HCT116 (cell line): Measurements from ENCODE around the gene COL12A1. TPM values are rescaled to one million over a fixed set of nuclear protein-coding genes. Genes with fewer than 3 reads are reported as not detected.

Experiments
- ATAC-seq: fragments of 200-7000 bp; cut with Tn5 transposase; 2 replicates; pipeline ENCODE4 v1.9.1; 2020; ENCODE audit warnings: mild to moderate bottlenecking, moderate library complexity
- BruUV-seq: library from RNA; stranded (reverse); fragments of 400-500 nt; replicated peaks from 2 replicates; lab custom pipeline; 2021; lab: Mats Ljungman, UMichigan
- CTCF ChIA-PET: fragments of 300-600 bp; sonication (Branson Sonifier 250); formaldehyde crosslinking; loops from one replicate; lab custom pipeline; 2021; ENCODE audit warnings: antibody characterized with exemption; lab: Charles Lee
- POLR2A ChIA-PET: fragments of 300-600, 350-600 bp; sonication (Branson Sonifier 250); formaldehyde crosslinking; loops from one replicate; lab custom pipeline; 2021; ENCODE audit warnings: antibody characterized with exemption; lab: Charles Lee
- RAD21 ChIA-PET, 2 experiments: fragments of 300-600 bp; sonication (Branson Sonifier 250); formaldehyde crosslinking; loops; one replicate each; lab custom pipeline; 2023; ENCODE audit warnings: low total read pairs in 2 of 2; ENCODE audit not compliant: uncharacterized antibody in 2 of 2, unreplicated experiment in 2 of 2, low non-redundant PET in 1 of 2; lab: Charles Lee
- DNase-seq: peaks from one replicate; pipeline ENCODE4 v3.0.0-alpha.2; 2010; ENCODE audit warnings: low read depth, low spot score
- H2AFZ ChIP-seq: fragments of 200-600 bp; shearing (Covaris generic), sonication (generic); 2 replicates; pipeline ENCODE4 v1.6.1; 2017; ENCODE audit warnings: low read depth, mixed run types, mixed read lengths, antibody characterized with exemption, low read length; ENCODE audit not compliant: poor library complexity, severe bottlenecking
- H3K27ac ChIP-seq: 2 replicates; pipeline ENCODE4 v1.5.1; 2012; ENCODE audit warnings: low read depth, low read length
- H3K27me3 ChIP-seq: fragments of 200-600 bp; sonication (generic); 2 replicates; pipeline ENCODE4 v1.6.1; 2016; ENCODE audit warnings: mixed run types, low read length, mixed read lengths; ENCODE audit not compliant: insufficient read depth
- H3K36me3 ChIP-seq, 2 experiments: fragments of 200-500 bp in 1 of 2; fragments of 200-600 bp in 1 of 2; sonication (Bioruptor generic) in 1 of 2; sonication (generic) in 1 of 2; 2 replicates each; pipeline versions ENCODE4 v1.5.1 to v1.6.1; 2014 to 2016; ENCODE audit warnings: low read length in 2 of 2, inconsistent platforms in 1 of 2, mixed read lengths in 1 of 2, mixed run types in 1 of 2; ENCODE audit not compliant: insufficient read depth in 2 of 2, control insufficient read depth in 1 of 2
- H3K4me1 ChIP-seq, 2 experiments: fragments of 200-600 bp in 1 of 2; sonication (generic) in 1 of 2; 2 replicates each; pipeline versions ENCODE4 v1.5.1 to v1.6.1; 2012 to 2017; ENCODE audit warnings: low read length in 2 of 2, inconsistent platforms in 1 of 2, mild to moderate bottlenecking in 1 of 2, mixed read lengths in 1 of 2, mixed run types in 1 of 2, moderate library complexity in 1 of 2; ENCODE audit not compliant: insufficient read depth in 2 of 2, control insufficient read depth in 1 of 2
- H3K4me2 ChIP-seq: fragments of 200-600 bp; sonication (generic); 2 replicates; pipeline ENCODE4 v1.6.1; 2017; ENCODE audit warnings: mixed run types, low read length, mixed read lengths
- H3K4me3 ChIP-seq, 2 experiments: fragments of 200-600 bp in 1 of 2; sonication (generic) in 1 of 2; replicated peaks in 1 of 2; 2 replicates each; pipeline ENCODE4 v1.5.1; 2011 to 2016; ENCODE audit warnings: low read length in 2 of 2, control low read depth in 1 of 2, low read depth in 1 of 2, mild to moderate bottlenecking in 1 of 2, mixed read lengths in 1 of 2, mixed run types in 1 of 2
- H3K79me2 ChIP-seq: fragments of 200-600 bp; sonication (generic); 2 replicates; pipeline ENCODE4 v1.6.1; 2017; ENCODE audit warnings: mild to moderate bottlenecking, mixed run types, low read length, moderate library complexity, mixed read lengths; ENCODE audit not compliant: insufficient read depth
- H3K9ac ChIP-seq: fragments of 200-600 bp; sonication (generic); 2 replicates; pipeline ENCODE4 v1.6.1; 2016; ENCODE audit warnings: low read length, mixed read lengths
- H3K9me2 ChIP-seq: fragments of 200-600 bp; sonication (generic), shearing (Covaris generic); 2 replicates; pipeline ENCODE4 v1.6.1; 2017; ENCODE audit warnings: mixed run types, mild to moderate bottlenecking, moderate library complexity; ENCODE audit not compliant: insufficient read depth
- H3K9me3 ChIP-seq, 2 experiments: fragments of 200-500 bp in 1 of 2; fragments of 200-600 bp in 1 of 2; sonication (Bioruptor generic) in 1 of 2; sonication (generic) in 1 of 2; 2 replicates each; pipeline ENCODE4 v1.6.1; 2014 to 2017; ENCODE audit warnings: low read length in 2 of 2, mixed read lengths in 2 of 2, inconsistent platforms in 1 of 2, low read depth in 1 of 2, mild to moderate bottlenecking in 1 of 2, mixed run types in 1 of 2, moderate library complexity in 1 of 2; ENCODE audit not compliant: control insufficient read depth in 1 of 2, insufficient read depth in 1 of 2
- H4K20me1 ChIP-seq: fragments of 200-600 bp; sonication (generic), shearing (Covaris generic); 2 replicates; pipeline ENCODE4 v1.6.1; 2017; ENCODE audit warnings: mixed run types, mild to moderate bottlenecking, moderate library complexity; ENCODE audit not compliant: insufficient read depth
- CBX3 ChIP-seq: IDR thresholded peaks from 2 replicates; pipeline ENCODE4 v1.6.1; 2012; ENCODE audit warnings: low read depth
- CEBPB ChIP-seq: IDR thresholded peaks from 2 replicates; pipeline ENCODE4 v1.6.1; 2012; ENCODE audit warnings: low read depth
- EGR1 ChIP-seq: IDR thresholded peaks from 2 replicates; pipeline ENCODE4 v1.6.1; 2012; ENCODE audit warnings: low read depth
- EZH2phosphoT487 ChIP-seq: fragments of 200-600 bp; IDR thresholded peaks from 2 replicates; pipeline ENCODE4 v1.6.1; 2018; ENCODE audit warnings: antibody characterized with exemption, borderline replicate concordance
- FOSL1 ChIP-seq: IDR thresholded peaks from 2 replicates; pipeline ENCODE4 v1.6.1; 2012; ENCODE audit warnings: low read depth
- POLR2A ChIP-seq: IDR thresholded peaks from 2 replicates; pipeline ENCODE4 v1.7.0; 2011; ENCODE audit warnings: borderline replicate concordance; ENCODE audit not compliant: insufficient read depth, insufficient read length; ENCODE audit errors: extremely low read depth
- REST ChIP-seq: IDR thresholded peaks from 2 replicates; pipeline ENCODE4 v1.6.1; 2012; ENCODE audit warnings: low read depth
- SIN3A ChIP-seq: IDR thresholded peaks from 2 replicates; pipeline ENCODE4 v1.6.1; 2012; ENCODE audit warnings: low read depth
- SP1 ChIP-seq: IDR thresholded peaks from 2 replicates; pipeline ENCODE4 v1.6.1; 2012; ENCODE audit warnings: low read depth
- YY1 ChIP-seq: IDR thresholded peaks from 2 replicates; pipeline ENCODE4 v1.6.1; 2011; ENCODE audit warnings: low read length, low read depth, moderate library complexity, mild to moderate bottlenecking; ENCODE audit not compliant: insufficient replicate concordance; ENCODE audit errors: extremely low read depth
- ZBTB33 ChIP-seq: IDR thresholded peaks from 2 replicates; pipeline ENCODE4 v1.6.1; 2011; ENCODE audit warnings: mild to moderate bottlenecking, low read length, moderate library complexity; ENCODE audit not compliant: insufficient replicate concordance; ENCODE audit errors: extremely low read depth
- intact Hi-C: fragments of 100-400 bp; cut with micrococcal nuclease; formaldehyde crosslinking; loops from 2 replicates; pipeline ENCODE4 v1.10.0; 2022
- total RNA-seq: library from RNA; stranded (reverse); gene quantifications from one replicate; pipeline ENCODE4 v1.2.1, GENCODE V29; 2021; ENCODE audit not compliant: unreplicated experiment
- TF ChIP-seq, protein P1 (sequence below), 3 experiments: fragments of 200-600 bp in 1 of 3; sonication (generic) in 1 of 3; IDR thresholded peaks in 2 of 3; conservative IDR thresholded peaks in 1 of 3; 2 replicates each; pipeline ENCODE4 v1.5.1; 2012 to 2017; ENCODE audit warnings: low read depth in 2 of 3, low read length in 2 of 3, antibody characterized with exemption in 1 of 3, borderline replicate concordance in 1 of 3, control low read depth in 1 of 3, mild to moderate bottlenecking in 1 of 3, mixed read lengths in 1 of 3, mixed run types in 1 of 3, moderate library complexity in 1 of 3; ENCODE audit not compliant: insufficient read depth in 1 of 3
- TF ChIP-seq, protein P2 (sequence below): IDR thresholded peaks from 2 replicates; pipeline ENCODE4 v1.6.1; 2012

The COL12A1 gene
- total RNA-seq, 1 experiment from 2014 or later = 23.5 TPM

DNA sequence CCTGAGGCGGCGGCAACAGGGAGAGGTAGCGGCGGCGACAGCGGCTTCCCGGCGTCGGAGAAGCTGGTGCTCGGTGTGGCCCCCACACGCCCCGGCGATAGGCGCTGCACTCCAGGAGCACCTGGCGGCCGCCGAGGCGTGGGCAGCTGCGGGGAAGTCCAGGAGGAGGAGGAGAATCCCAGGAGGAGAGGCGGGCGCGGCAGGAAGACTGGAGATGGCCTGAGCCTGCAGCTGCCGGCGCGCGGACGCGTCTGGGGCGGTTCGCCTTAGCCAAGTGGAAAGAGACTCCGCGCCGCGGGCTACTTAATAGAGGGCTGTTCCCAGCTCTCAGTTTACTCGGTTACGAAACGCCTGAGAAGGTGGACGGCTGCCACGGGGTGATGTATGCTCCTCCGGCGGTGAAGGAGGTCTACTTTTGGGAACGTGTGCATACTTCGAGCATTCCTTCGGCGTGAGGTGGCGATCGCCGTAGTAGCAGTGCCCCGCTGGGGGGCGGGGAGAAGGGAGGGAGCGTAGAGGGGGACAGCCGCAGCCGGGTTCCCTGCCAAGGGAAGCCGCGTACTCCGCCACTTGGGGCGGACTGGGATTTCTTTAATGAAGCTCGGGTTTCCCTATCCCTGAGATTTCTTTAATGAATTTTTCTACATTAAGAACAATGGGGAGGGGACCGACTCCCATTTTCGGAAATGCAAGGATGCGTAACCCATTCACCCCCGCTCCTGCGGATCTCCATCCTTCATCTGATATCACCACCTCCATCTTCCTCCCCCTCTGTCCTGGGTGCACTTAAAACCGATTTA is at the start of gene COL12A1 (continued):
- TF ChIP-seq ZBTB33 (no peak), SIN3A (no peak; the same call in 1 of the 2 replicates)
- TF ChIP-seq, all 23 proteins: peak for 9

GRCh38 chr6:75250552-75250951 is 44.7 kb upstream of the COL12A1 start:
- H3K4me1 ChIP-seq = no peaks in the 10 kb centered on the region
- H3K9me2 ChIP-seq = no peaks in the 10 kb centered on the region
- H2AFZ ChIP-seq = no peak overlapping the region
- ATAC-seq (no peak), DNase-seq (no peak)
- no peak overlapping the region for H3K27ac ChIP-seq
- H3K27me3 ChIP-seq = no peaks in the 10 kb centered on the region
- no peak overlapping the region for H3K4me2 ChIP-seq
- no TSS peak for BruUV-seq
- ChIA-PET POLR2A (no interaction called here), RAD21 (no interaction called here), CTCF (interaction anchor here (0.9 kb wide), 1 partner anchor 16 kb away, joined by 3 read pairs; no protein-coding TSS in a partner anchor)
- no peaks in the 10 kb centered on the region for H3K79me2 ChIP-seq
- no peaks in the 10 kb centered on the region for H3K9me3 ChIP-seq
- H4K20me1 ChIP-seq = no peaks in the 10 kb centered on the region
- H3K36me3 ChIP-seq = no peaks in the 10 kb centered on the region; a peak in 1 of 4 replicates
- H3K9ac ChIP-seq = no peak overlapping the region
- intact Hi-C loops = no loop called here
- H3K4me3 ChIP-seq = no peak overlapping the region
- TF ChIP-seq SP1 (no peak), ZBTB33 (no peak), EZH2phosphoT487 (no peak), YY1 (no peak), REST (no peak), EGR1 (no peak), CEBPB (no peak), CBX3 (no peak), FOSL1 (no peak), SIN3A (no peak), POLR2A (no peak)
- TF ChIP-seq, protein P1, sequence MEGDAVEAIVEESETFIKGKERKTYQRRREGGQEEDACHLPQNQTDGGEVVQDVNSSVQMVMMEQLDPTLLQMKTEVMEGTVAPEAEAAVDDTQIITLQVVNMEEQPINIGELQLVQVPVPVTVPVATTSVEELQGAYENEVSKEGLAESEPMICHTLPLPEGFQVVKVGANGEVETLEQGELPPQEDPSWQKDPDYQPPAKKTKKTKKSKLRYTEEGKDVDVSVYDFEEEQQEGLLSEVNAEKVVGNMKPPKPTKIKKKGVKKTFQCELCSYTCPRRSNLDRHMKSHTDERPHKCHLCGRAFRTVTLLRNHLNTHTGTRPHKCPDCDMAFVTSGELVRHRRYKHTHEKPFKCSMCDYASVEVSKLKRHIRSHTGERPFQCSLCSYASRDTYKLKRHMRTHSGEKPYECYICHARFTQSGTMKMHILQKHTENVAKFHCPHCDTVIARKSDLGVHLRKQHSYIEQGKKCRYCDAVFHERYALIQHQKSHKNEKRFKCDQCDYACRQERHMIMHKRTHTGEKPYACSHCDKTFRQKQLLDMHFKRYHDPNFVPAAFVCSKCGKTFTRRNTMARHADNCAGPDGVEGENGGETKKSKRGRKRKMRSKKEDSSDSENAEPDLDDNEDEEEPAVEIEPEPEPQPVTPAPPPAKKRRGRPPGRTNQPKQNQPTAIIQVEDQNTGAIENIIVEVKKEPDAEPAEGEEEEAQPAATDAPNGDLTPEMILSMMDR (IDR thresholded peaks at IDR 0.05 in 2 of 3, conservative IDR thresholded peaks at IDR 0.05 in 1 of 3; ENCODE audit: borderline replicate concordance in 1 of 3, insufficient read depth in 1 of 3, low read depth in 2 of 3, low read length in 2 of 3) = no peak
- TF ChIP-seq, protein P2, sequence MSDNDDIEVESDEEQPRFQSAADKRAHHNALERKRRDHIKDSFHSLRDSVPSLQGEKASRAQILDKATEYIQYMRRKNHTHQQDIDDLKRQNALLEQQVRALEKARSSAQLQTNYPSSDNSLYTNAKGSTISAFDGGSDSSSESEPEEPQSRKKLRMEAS = no peak
